Cerebellar nuclear complex (tissue), 1 donor: ENCODE data around the gene FIBCD1.

ENCODE experiments used
- DNase-seq, 2 experiments: peaks; one replicate each; lab custom pipeline; 2025; lab: John Stamatoyannopoulos, UW

Gene FIBCD1

GRCh38 chr9:130858739-130859705 lies 80.0 kb downstream of the FIBCD1 start:
- DNase-seq, result no peak

- DNase-seq, result peak in 1 of 2 experiments; percentile 18
Observed at GRCh38 chr9:130857864-130858738, 80.9 kb downstream of the FIBCD1 start.

GRCh38 chr9:130856474-130856873 lies 82.6 kb downstream of the FIBCD1 start:
- DNase-seq, result no peak

GRCh38 chr9:130854835-130855234 lies 84.2 kb downstream of the FIBCD1 start:
- DNase-seq, result no peak

- DNase-seq, result no peak
Observed at GRCh38 chr9:130854092-130854491, 85.0 kb downstream of the FIBCD1 start.

GRCh38 chr9:130852801-130853200 lies 86.2 kb downstream of the FIBCD1 start:
- no peak for DNase-seq
